Adrenal gland (tissue), 5 donors: Measurements from ENCODE around the gene TRIM62.

Source experiments
- POLR2A ChIP-seq, 2 donors: fragments of 450-650 bp; IDR thresholded peaks; one replicate each; pipeline ENCODE4 v1.6.1; 2017; ENCODE audit warnings: antibody characterized with exemption in 2 of 2, mild to moderate bottlenecking in 2 of 2, moderate library complexity in 1 of 2
- TF ChIP-seq, protein P1 (sequence below), 6 experiments: fragments of 450-650 bp in 4 of 6; fragments of 200-600 bp in 2 of 6; sonication (generic) in 1 of 6; IDR thresholded peaks; 1 replicate in 5 of 6; 2 replicates in 1 of 6; pipeline versions ENCODE4 v1.5.1 to v1.8.0; 2016 to 2021; ENCODE audit warnings: antibody characterized with exemption in 6 of 6, mild to moderate bottlenecking in 2 of 6, moderate library complexity in 1 of 6
- donor health status: DM: no; HTN: no; CAD: no.

- TF ChIP-seq, protein P1, sequence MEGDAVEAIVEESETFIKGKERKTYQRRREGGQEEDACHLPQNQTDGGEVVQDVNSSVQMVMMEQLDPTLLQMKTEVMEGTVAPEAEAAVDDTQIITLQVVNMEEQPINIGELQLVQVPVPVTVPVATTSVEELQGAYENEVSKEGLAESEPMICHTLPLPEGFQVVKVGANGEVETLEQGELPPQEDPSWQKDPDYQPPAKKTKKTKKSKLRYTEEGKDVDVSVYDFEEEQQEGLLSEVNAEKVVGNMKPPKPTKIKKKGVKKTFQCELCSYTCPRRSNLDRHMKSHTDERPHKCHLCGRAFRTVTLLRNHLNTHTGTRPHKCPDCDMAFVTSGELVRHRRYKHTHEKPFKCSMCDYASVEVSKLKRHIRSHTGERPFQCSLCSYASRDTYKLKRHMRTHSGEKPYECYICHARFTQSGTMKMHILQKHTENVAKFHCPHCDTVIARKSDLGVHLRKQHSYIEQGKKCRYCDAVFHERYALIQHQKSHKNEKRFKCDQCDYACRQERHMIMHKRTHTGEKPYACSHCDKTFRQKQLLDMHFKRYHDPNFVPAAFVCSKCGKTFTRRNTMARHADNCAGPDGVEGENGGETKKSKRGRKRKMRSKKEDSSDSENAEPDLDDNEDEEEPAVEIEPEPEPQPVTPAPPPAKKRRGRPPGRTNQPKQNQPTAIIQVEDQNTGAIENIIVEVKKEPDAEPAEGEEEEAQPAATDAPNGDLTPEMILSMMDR (IDR thresholded peaks at IDR 0.05) = no peak
- no peak for TF ChIP-seq POLR2A (IDR thresholded peaks at IDR 0.05)
These were observed 60.1 kb downstream of the TRIM62 start for GRCh38 chr1:33121728-33122127.
